H9 (cell line): ENCODE measurements around the gene SAMD14. TPM values are rescaled to one million over a fixed set of nuclear protein-coding genes. Genes with fewer than 3 reads are reported as not detected.

Source experiments
- DNase-seq: peaks from one replicate; pipeline ENCODE4 v3.0.0-alpha.2; 2017
- H2AFZ ChIP-seq: one replicate; pipeline ENCODE4 v1.6.1; 2013; ENCODE audit warnings: mild to moderate bottlenecking, low read length, control low read depth, moderate library complexity
- H2AK5ac ChIP-seq: 2 replicates; pipeline ENCODE4 v1.6.1; 2013; ENCODE audit warnings: low read length, control low read depth, mixed read lengths; ENCODE audit not compliant: insufficient read length
- H2BK120ac ChIP-seq: one replicate; pipeline ENCODE4 v1.6.1; 2013; ENCODE audit warnings: low read depth, mild to moderate bottlenecking, low read length, control low read depth, inconsistent platforms; ENCODE audit not compliant: poor library complexity, severe bottlenecking
- H2BK12ac ChIP-seq: 2 replicates; pipeline ENCODE4 v1.6.1; 2013; ENCODE audit warnings: low read length, control low read depth, mixed read lengths, low read depth; ENCODE audit not compliant: insufficient read length
- H2BK15ac ChIP-seq: 2 replicates; pipeline ENCODE4 v1.6.1; 2013; ENCODE audit warnings: low read depth, low read length, control low read depth
- H2BK20ac ChIP-seq: one replicate; pipeline ENCODE4 v1.6.1; 2013; ENCODE audit warnings: low read depth, mild to moderate bottlenecking, low read length, control low read depth, inconsistent platforms; ENCODE audit not compliant: poor library complexity, severe bottlenecking
- H2BK5ac ChIP-seq: 2 replicates; pipeline ENCODE4 v1.6.1; 2013; ENCODE audit warnings: low read length, control low read depth, mixed read lengths; ENCODE audit not compliant: insufficient read length
- H3K14ac ChIP-seq: 2 replicates; pipeline ENCODE4 v1.6.1; 2013; ENCODE audit warnings: low read length, control low read depth; ENCODE audit not compliant: insufficient read depth
- H3K18ac ChIP-seq: 2 replicates; pipeline ENCODE4 v1.6.1; 2013; ENCODE audit warnings: low read depth, mild to moderate bottlenecking, mixed read lengths, low read length, control low read depth; ENCODE audit not compliant: insufficient read length
- H3K23ac ChIP-seq: 2 replicates; pipeline ENCODE4 v1.6.1; 2013; ENCODE audit warnings: low read length, control low read depth, mixed read lengths, low read depth; ENCODE audit not compliant: insufficient read length
- H3K23me2 ChIP-seq: 2 replicates; pipeline ENCODE4 v1.6.1; 2013; ENCODE audit warnings: low read depth, mild to moderate bottlenecking, mixed read lengths, low read length, control low read depth; ENCODE audit not compliant: insufficient read length, poor library complexity, severe bottlenecking
- H3K27ac ChIP-seq: 2 replicates; pipeline ENCODE4 v1.5.1; 2013; ENCODE audit warnings: low read length, control low read depth, mixed read lengths, low read depth; ENCODE audit not compliant: insufficient read length
- H3K27me3 ChIP-seq: 2 replicates; pipeline ENCODE4 v1.6.1; 2013; ENCODE audit warnings: low read length, control low read depth, inconsistent platforms; ENCODE audit not compliant: insufficient read depth
- H3K4ac ChIP-seq: 2 replicates; pipeline ENCODE4 v1.6.1; 2013; ENCODE audit warnings: low read depth, mild to moderate bottlenecking, control low read depth, inconsistent platforms, low read length, moderate library complexity
- H3K4me1 ChIP-seq: 2 replicates; pipeline ENCODE4 v1.6.1; 2013; ENCODE audit warnings: low read length, control low read depth, inconsistent platforms; ENCODE audit not compliant: insufficient read depth
- H3K4me2 ChIP-seq: 2 replicates; pipeline ENCODE4 v1.6.1; 2013; ENCODE audit warnings: low read length, control low read depth, mixed read lengths; ENCODE audit not compliant: insufficient read length, insufficient read depth
- H3K56ac ChIP-seq: 2 replicates; pipeline ENCODE4 v1.6.1; 2013; ENCODE audit warnings: low read depth, mild to moderate bottlenecking, mixed read lengths, low read length, control low read depth; ENCODE audit not compliant: insufficient read length
- H3K79me1 ChIP-seq: 2 replicates; pipeline ENCODE4 v1.6.1; 2013; ENCODE audit warnings: low read depth, mild to moderate bottlenecking, moderate library complexity, low read length, control low read depth, inconsistent platforms; ENCODE audit not compliant: insufficient read depth, poor library complexity, severe bottlenecking
- H3K79me2 ChIP-seq: 2 replicates; pipeline ENCODE4 v1.6.1; 2013; ENCODE audit warnings: low read length, control low read depth, inconsistent platforms; ENCODE audit not compliant: insufficient read depth
- H3K9ac ChIP-seq: 2 replicates; pipeline ENCODE4 v1.6.1; 2013; ENCODE audit warnings: low read length, control low read depth, mixed read lengths; ENCODE audit not compliant: insufficient read length; ENCODE audit errors: extremely low read depth
- H3K9me3 ChIP-seq: one replicate; pipeline ENCODE4 v1.6.1; 2013; ENCODE audit warnings: low read depth, low read length, inconsistent platforms; ENCODE audit not compliant: control insufficient read depth
- H3T11ph ChIP-seq: one replicate; pipeline ENCODE4 v1.6.1; 2013; ENCODE audit warnings: mild to moderate bottlenecking, low read length, control low read depth, inconsistent platforms
- H4K20me1 ChIP-seq: one replicate; pipeline ENCODE4 v1.6.1; 2013; ENCODE audit not compliant: control insufficient read depth, insufficient read length, insufficient read depth
- H4K5ac ChIP-seq: 2 replicates; pipeline ENCODE4 v1.6.1; 2013; ENCODE audit warnings: low read depth, mild to moderate bottlenecking, mixed read lengths, low read length, control low read depth; ENCODE audit not compliant: insufficient read length
- H4K8ac ChIP-seq: replicated peaks from 2 replicates; pipeline ENCODE4 v1.6.1; 2013; ENCODE audit warnings: low read length, control low read depth, mixed read lengths, low read depth; ENCODE audit not compliant: insufficient read length
- H4K91ac ChIP-seq: 2 replicates; pipeline ENCODE4 v1.6.1; 2013; ENCODE audit warnings: low read depth, mild to moderate bottlenecking, moderate library complexity, mixed read lengths, low read length, control low read depth; ENCODE audit not compliant: insufficient read length
- H3K27ac Mint-ChIP-seq, 3 experiments: 2 replicates in 2 of 3; 3 replicates in 1 of 3; pipeline ENCODE4 v1.8.0; 2020 to 2021; ENCODE audit warnings: mixed read lengths in 3 of 3, mild to moderate bottlenecking in 1 of 3, moderate library complexity in 1 of 3
- H3K27me3 Mint-ChIP-seq: 2 replicates; pipeline ENCODE4 v1.8.0; 2021; ENCODE audit warnings: low read depth, mild to moderate bottlenecking, moderate library complexity, mixed read lengths
- H3K36me3 Mint-ChIP-seq, 3 experiments: 2 replicates in 2 of 3; 3 replicates in 1 of 3; pipeline ENCODE4 v1.8.0; 2020 to 2021; ENCODE audit warnings: low read depth in 3 of 3, mixed read lengths in 3 of 3; ENCODE audit not compliant: insufficient read depth in 1 of 3
- H3K4me1 Mint-ChIP-seq, 2 experiments: 2 replicates each; pipeline ENCODE4 v1.8.0; 2020; ENCODE audit warnings: mixed read lengths in 2 of 2
- H3K4me3 Mint-ChIP-seq, 2 experiments: 2 replicates in 1 of 2; 3 replicates in 1 of 2; pipeline ENCODE4 v1.8.0; 2020 to 2021; ENCODE audit warnings: mild to moderate bottlenecking in 2 of 2, mixed read lengths in 2 of 2, moderate library complexity in 1 of 2
- H3K9me3 Mint-ChIP-seq, 2 experiments: 2 replicates in 1 of 2; 3 replicates in 1 of 2; pipeline ENCODE4 v1.8.0; 2020; ENCODE audit warnings: mild to moderate bottlenecking in 2 of 2, mixed read lengths in 2 of 2, moderate library complexity in 1 of 2
- CTCF ChIP-seq: fragments of 200-600 bp; sonication (generic); conservative IDR thresholded peaks from 3 replicates; pipeline ENCODE4 v1.8.0; 2021; ENCODE audit warnings: antibody characterized with exemption, mild to moderate bottlenecking
- WGBS: extraction: QIAGEN DNeasy Blood & Tissue Kit; methylation state at CpG from one replicate; pipeline ENCODE4 v1.1.7; 2013; ENCODE audit warnings: missing lambda C conversion rate, low lambda C conversion rate, mixed read lengths; ENCODE audit not compliant: insufficient read length; ENCODE audit errors: extremely low coverage; 5-methylcytosine and 5-hydroxymethylcytosine counted together
- total RNA-seq: library from RNA; stranded (reverse); gene quantifications from 2 replicates; pipeline ENCODE4 v1.2.1, GENCODE V29; 2021

The SAMD14 gene
- total RNA-seq, 1 experiment from 2014 or later: 5.9 TPM

- WGBS: no CpG with 5 or more reads among the region's 3 CpGs
Measured at GRCh38 chr17:50065056-50065455, 64.9 kb downstream of the SAMD14 start.

More at GRCh38 chr17:50065056-50065455, 64.9 kb downstream of the SAMD14 start:
- Histone ChIP-seq H4K20me1 (no peaks in the 10 kb centered on the region), H4K91ac (no peak overlapping the region), H2AK5ac (no peak overlapping the region), H3K56ac (no peak overlapping the region), H3K23ac (no peak overlapping the region), H2BK5ac (no peak overlapping the region), H3T11ph (no peak overlapping the region), H2AFZ (no peak overlapping the region), H3K27ac (no peak overlapping the region), H2BK120ac (no peak overlapping the region), H3K4ac (no peak overlapping the region), H3K79me2 (no peaks in the 10 kb centered on the region; the same call in 1 of the 2 replicates), H3K79me1 (no peaks in the 10 kb centered on the region), H4K8ac (no peak overlapping the region), H3K4me2 (no peak overlapping the region), H4K5ac (no peak overlapping the region), H3K9me3 (no peaks in the 10 kb centered on the region), H3K18ac (no peak overlapping the region), H2BK20ac (no peak overlapping the region), H3K9ac (no peak overlapping the region), H2BK15ac (no peak overlapping the region), H3K27me3 (no peaks in the 10 kb centered on the region), H3K14ac (no peak overlapping the region), H3K4me1 (no peaks in the 10 kb centered on the region), H2BK12ac (no peak overlapping the region), H3K23me2 (no peaks in the 10 kb centered on the region)
- H3K27ac Mint-ChIP-seq: no peak overlapping the region
- H3K4me3 Mint-ChIP-seq: no peak overlapping the region
- no peak for TF ChIP-seq CTCF
- DNase-seq: no peak
- peaks cover 1% of the 10 kb centered on the region; the same call in 1 of the 2 replicates for H3K27me3 Mint-ChIP-seq
- H3K36me3 Mint-ChIP-seq: peaks cover 0 to 5% (median 0%) of the 10 kb centered on the region in 3 experiments; a peak in 1 of 7 replicates
- H3K9me3 Mint-ChIP-seq: no peaks in the 10 kb centered on the region
- H3K4me1 Mint-ChIP-seq: peaks cover 11 to 14% of the 10 kb centered on the region in 2 experiments; a peak in 3 of 4 replicates
